HG02981 (cell line): ENCODE results near the gene ARHGAP24.
A peak's percentile ranks its signal among the peaks of the same experiment; 100 is the strongest.
"Not testable (repeated sequence)": the region's sequence is repeated elsewhere in the genome, so short reads cannot be mapped to it uniquely, and the experiment has no call there.

Source experiments
- ATAC-seq: cut with Tn5 transposase; IDR thresholded peaks from one replicate; pipeline ENCODE4 v1.9.1; 2021; ENCODE audit warnings: mild to moderate bottlenecking, moderate library complexity; ENCODE audit not compliant: unreplicated experiment

ARHGAP24 gene

GRCh38 chr4:85515701-85516100 is 40.8 kb downstream of the ARHGAP24 start:
- no peak for ATAC-seq

- ATAC-seq, result not testable (repeated sequence)
Measured at GRCh38 chr4:85518526-85518925, 43.6 kb downstream of the ARHGAP24 start.

- ATAC-seq, result no peak
Measured at GRCh38 chr4:85520765-85521749, 46.1 kb downstream of the ARHGAP24 start.

- ATAC-seq, result peak; percentile 68
Measured at GRCh38 chr4:85522277-85522676, 47.3 kb downstream of the ARHGAP24 start.

GRCh38 chr4:85522836-85523235 is 47.9 kb downstream of the ARHGAP24 start:
- no peak for ATAC-seq

- no peak for ATAC-seq
Measured at GRCh38 chr4:85527815-85528214, 52.9 kb downstream of the ARHGAP24 start.

GRCh38 chr4:85531560-85532341 is 56.8 kb downstream of the ARHGAP24 start:
- no peak for ATAC-seq

- ATAC-seq, result no peak
Measured at GRCh38 chr4:85534120-85534519, 59.2 kb downstream of the ARHGAP24 start.

- no peak for ATAC-seq
Measured at GRCh38 chr4:85543832-85544231, 68.9 kb downstream of the ARHGAP24 start.

GRCh38 chr4:85544751-85545150 is 69.8 kb downstream of the ARHGAP24 start:
- ATAC-seq, result no peak

GRCh38 chr4:85548116-85548515 is 73.2 kb downstream of the ARHGAP24 start:
- ATAC-seq, result no peak

- ATAC-seq, result no peak
Measured at GRCh38 chr4:85548841-85549240, 73.9 kb downstream of the ARHGAP24 start.

- ATAC-seq, result no peak
Measured at GRCh38 chr4:85555206-85555605, 80.3 kb downstream of the ARHGAP24 start.

GRCh38 chr4:85556283-85556682 is 81.3 kb downstream of the ARHGAP24 start:
- ATAC-seq, result no peak

- peak; percentile 88 for ATAC-seq
Measured at GRCh38 chr4:85557016-85557901, 82.3 kb downstream of the ARHGAP24 start.

- ATAC-seq, result no peak
Measured at GRCh38 chr4:85565761-85566480, 91.0 kb downstream of the ARHGAP24 start.

GRCh38 chr4:85569730-85570299 is 94.9 kb downstream of the ARHGAP24 start:
- no peak for ATAC-seq

- ATAC-seq, result no peak
Measured at GRCh38 chr4:85570388-85570787, 95.4 kb downstream of the ARHGAP24 start.

- no peak for ATAC-seq
Measured at GRCh38 chr4:85571008-85571407, 96.1 kb downstream of the ARHGAP24 start.

- ATAC-seq, result no peak
Measured at GRCh38 chr4:85573270-85573669, 98.3 kb downstream of the ARHGAP24 start.
